Tibial artery (tissue), 4 donors: Measurements from ENCODE around the gene TAS1R3.

Source experiments
- DNase-seq, 2 donors: peaks; one replicate each; pipeline ENCODE4 v3.0.0-alpha.2; 2019
- H3K27ac ChIP-seq, 2 donors: fragments of 200-600 bp; sonication (generic) in 1 of 2; 1 replicate in 1 of 2; 2 replicates in 1 of 2; pipeline ENCODE4 v1.5.1; 2018 to 2019; ENCODE audit warnings: mild to moderate bottlenecking in 1 of 2
- H3K27me3 ChIP-seq, 2 donors: fragments of 200-600 bp; sonication (generic) in 1 of 2; one replicate each; pipeline versions ENCODE4 v1.5.1 to v1.6.0; 2016 to 2019
- H3K36me3 ChIP-seq, 3 donors: fragments of 200-600 bp; sonication (generic) in 2 of 3; one replicate each; pipeline ENCODE4 v1.5.1; 2016 to 2019; ENCODE audit warnings: mild to moderate bottlenecking in 2 of 3
- H3K4me1 ChIP-seq, 4 donors: fragments of 200-600 bp; sonication (generic) in 2 of 4; 1 replicate in 3 of 4; 2 replicates in 1 of 4; pipeline ENCODE4 v1.5.1; 2016 to 2019
- H3K4me3 ChIP-seq, 2 donors: fragments of 200-600 bp; sonication (generic) in 1 of 2; 1 replicate in 1 of 2; 2 replicates in 1 of 2; pipeline ENCODE4 v1.5.1; 2018 to 2019; ENCODE audit warnings: mild to moderate bottlenecking in 2 of 2
- H3K9me3 ChIP-seq, 3 donors: fragments of 200-600 bp; sonication (generic) in 1 of 3; one replicate each; pipeline ENCODE4 v1.5.1; 2016 to 2019
- CTCF ChIP-seq, 2 experiments: fragments of 200-600 bp in 1 of 2; fragments of 450-650 bp in 1 of 2; IDR thresholded peaks; one replicate each; pipeline ENCODE4 v1.5.1; 2017 to 2019; ENCODE audit warnings: antibody characterized with exemption in 2 of 2, mild to moderate bottlenecking in 1 of 2, moderate library complexity in 1 of 2
- intact Hi-C: fragments of 100-400 bp; cut with DNase I; formaldehyde crosslinking; loops from one replicate; pipeline ENCODE4 v1.15.0; 2023; ENCODE audit warnings: low total_unique reads

TAS1R3 gene

GRCh38 chr1:1298861-1299685 lies 32.0 kb upstream of the TAS1R3 start:
- TF ChIP-seq CTCF (IDR thresholded peaks at IDR 0.05): no peak
- intact Hi-C loops: no loop called here

GRCh38 chr1:1299686-1300351 lies 31.3 kb upstream of the TAS1R3 start:
- H3K9me3 ChIP-seq: no peaks in the 10 kb centered on the region
- peaks cover 0 to 13% (median 10%) of the 10 kb centered on the region in 4 donors for H3K4me1 ChIP-seq
- intact Hi-C loops: no loop called here
- H3K4me3 ChIP-seq: no peak overlapping the region
- no peaks in the 10 kb centered on the region for H3K27me3 ChIP-seq
- no peak for TF ChIP-seq CTCF (IDR thresholded peaks at IDR 0.05)
- H3K36me3 ChIP-seq: peaks cover 3 to 51% (median 22%) of the 10 kb centered on the region in 3 donors
- no peak overlapping the region for H3K27ac ChIP-seq
- DNase-seq: no peak

More at GRCh38 chr1:1298861-1299685, 32.0 kb upstream of the TAS1R3 start:
- no peak for DNase-seq
- H3K9me3 ChIP-seq: no peaks in the 10 kb centered on the region
- peaks cover 3 to 59% (median 28%) of the 10 kb centered on the region in 3 donors for H3K36me3 ChIP-seq
- no peak overlapping the region for H3K27ac ChIP-seq
- H3K4me1 ChIP-seq: peaks cover 0 to 5% (median 2%) of the 10 kb centered on the region in 4 donors
- no peak overlapping the region for H3K4me3 ChIP-seq
- no peaks in the 10 kb centered on the region for H3K27me3 ChIP-seq

GRCh38 chr1:1300352-1300739 lies 30.7 kb upstream of the TAS1R3 start:
- Histone ChIP-seq H3K27me3 (no peaks in the 10 kb centered on the region), H3K36me3 (peaks cover 3 to 46% (median 18%) of the 10 kb centered on the region in 3 donors), H3K9me3 (no peaks in the 10 kb centered on the region), H3K27ac (no peak overlapping the region), H3K4me1 (peaks cover 0 to 18% (median 15%) of the 10 kb centered on the region in 4 donors), H3K4me3 (no peak overlapping the region)
- intact Hi-C loops: no loop called here
- no peak for DNase-seq
- TF ChIP-seq CTCF (IDR thresholded peaks at IDR 0.05): no peak

GRCh38 chr1:1302006-1302430 lies 29.1 kb upstream of the TAS1R3 start:
- DNase-seq: no peak
- intact Hi-C loops: no loop called here
- H3K4me1 ChIP-seq: peaks cover 0 to 35% (median 32%) of the 10 kb centered on the region in 4 donors

More at GRCh38 chr1:1302006-1302430, 29.1 kb upstream of the TAS1R3 start:
- Histone ChIP-seq H3K27ac (no peak overlapping the region), H3K9me3 (no peaks in the 10 kb centered on the region), H3K36me3 (peaks cover 3 to 29% (median 5%) of the 10 kb centered on the region in 3 donors), H3K27me3 (no peaks in the 10 kb centered on the region), H3K4me3 (no peak overlapping the region)
- TF ChIP-seq CTCF (IDR thresholded peaks at IDR 0.05): no peak
